ENCODE measurements around the gene EHD2.
"Not testable (repeated sequence)": the region's sequence is repeated elsewhere in the genome, so short reads cannot be mapped to it uniquely, and the experiment has no call there.

The EHD2 gene

DNA sequence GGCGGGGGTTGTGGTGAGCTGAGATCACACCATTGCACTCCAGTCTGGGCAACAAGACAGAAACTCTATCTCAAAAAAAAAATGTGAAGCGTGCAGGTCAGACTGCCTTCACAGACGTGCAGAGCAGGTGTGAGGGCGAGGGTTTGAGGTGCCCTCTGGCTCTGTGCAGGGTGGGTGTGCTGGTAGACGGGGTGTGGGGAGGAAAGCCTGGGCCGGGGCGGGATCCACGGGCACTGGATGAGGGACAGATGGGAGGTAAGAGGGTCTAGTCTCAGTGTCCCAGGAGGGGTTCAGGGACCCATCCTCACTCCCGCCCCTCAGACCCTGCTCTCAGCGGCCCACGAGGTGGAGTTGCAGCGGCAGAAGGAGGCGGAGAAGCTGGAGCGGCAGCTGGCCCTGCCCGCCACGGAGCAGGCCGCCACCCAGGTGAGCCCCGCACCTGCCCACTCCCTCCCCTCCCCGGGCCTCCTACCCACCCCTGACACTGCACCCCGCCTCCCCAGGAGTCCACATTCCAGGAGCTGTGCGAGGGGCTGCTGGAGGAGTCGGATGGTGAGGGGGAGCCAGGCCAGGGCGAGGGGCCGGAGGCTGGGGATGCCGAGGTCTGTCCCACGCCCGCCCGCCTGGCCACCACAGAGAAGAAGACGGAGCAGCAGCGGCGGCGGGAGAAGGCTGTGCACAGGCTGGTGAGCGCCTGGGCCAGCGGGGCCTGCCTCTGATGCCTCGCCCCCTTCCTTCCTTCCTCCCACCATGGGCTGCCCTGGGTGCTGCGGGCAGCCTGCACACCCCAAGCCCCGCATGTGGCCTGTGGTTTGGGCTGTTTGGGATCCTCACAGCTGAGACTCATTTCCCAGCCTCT lies 41.2 kb downstream of the EHD2 start:
- DNase-seq, result no peak

DNA sequence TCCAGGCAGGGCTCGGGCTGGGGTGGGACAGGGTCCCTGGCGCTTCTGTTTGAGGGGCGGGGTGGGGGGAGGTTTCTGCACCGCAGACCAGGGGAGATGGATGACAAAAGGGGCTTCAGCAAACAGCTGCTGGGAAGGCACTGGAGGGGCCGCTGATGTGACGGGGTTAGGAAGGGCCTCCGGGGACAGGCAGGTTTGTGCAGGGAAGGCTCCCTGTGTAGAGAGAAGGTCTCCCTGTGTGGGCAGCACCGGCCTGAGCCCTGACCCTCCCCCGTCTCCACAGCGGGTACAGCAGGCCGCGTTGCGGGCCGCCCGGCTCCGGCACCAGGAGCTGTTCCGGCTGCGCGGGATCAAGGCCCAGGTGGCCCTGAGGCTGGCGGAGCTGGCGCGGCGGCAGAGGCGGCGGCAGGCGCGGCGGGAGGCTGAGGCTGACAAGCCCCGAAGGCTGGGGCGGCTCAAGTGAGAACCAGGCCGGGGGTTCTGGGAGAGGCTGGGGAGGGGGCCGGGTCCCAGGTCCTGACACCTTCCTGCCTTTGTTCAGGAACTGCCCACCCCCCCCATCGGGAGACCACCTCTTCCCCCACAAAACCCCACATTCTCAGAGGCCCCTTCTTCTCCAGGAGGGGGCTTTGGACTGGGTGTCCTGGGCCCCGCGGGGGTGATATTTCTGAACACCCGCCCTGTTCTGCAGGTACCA lies 42.0 kb downstream of the EHD2 start:
- no peak for DNase-seq

DNA sequence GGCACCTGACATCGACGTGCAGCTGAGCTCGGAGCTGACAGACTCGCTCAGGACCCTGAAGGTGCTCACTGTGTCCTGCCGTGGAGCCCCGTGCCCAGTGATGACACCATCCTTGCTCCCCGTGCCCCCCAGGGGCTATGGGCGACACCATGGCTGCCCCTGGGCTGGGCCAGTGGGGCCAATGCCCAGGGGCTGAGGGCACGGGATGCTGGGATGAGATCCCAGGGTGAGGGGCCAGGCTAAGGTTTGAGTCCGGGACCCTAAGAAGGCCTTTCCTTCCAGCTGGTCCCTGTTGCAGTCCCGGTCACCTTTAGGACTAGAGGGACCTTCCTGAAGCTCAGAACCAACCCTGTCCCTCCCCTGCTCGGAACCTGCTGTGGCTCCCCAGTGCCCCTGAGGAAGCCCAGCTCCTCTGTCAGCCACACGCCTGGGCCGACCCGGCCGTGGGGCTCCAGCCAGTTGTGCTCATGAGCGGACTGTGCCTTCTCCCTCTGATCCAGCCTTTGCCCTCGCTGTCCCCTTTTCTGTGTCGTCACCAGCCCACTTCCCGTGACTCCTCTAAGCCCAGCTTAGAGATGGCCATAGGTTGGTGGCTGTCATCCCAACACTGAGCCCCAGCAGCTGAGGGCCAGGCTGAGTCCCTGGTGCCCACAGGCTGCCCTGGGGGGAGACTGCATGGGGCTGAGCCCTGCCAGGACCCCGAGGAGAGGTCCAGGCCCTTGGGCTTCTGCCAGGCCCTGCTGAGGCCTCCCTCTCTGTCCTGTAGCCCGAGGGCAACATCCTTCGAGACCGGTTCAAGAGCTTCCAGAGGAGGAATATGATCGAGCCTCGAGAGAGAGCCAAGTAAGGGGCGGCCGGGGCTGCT lies 42.8 kb downstream of the EHD2 start:
- no peak for DNase-seq

DNA sequence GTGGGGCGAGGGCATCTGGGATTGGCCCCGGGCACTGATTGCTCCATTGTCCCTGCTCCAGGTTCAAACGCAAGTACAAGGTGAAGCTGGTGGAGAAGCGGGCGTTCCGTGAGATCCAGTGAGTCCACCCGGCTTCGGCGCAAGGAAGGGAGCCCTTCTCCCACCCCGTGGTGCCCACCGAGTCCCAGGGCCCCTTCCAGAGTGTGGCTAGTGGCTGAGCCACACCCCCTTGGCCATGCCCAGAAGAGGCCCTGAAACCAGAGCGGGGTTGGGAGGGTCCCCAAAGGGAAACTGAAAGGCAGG lies 43.4 kb downstream of the EHD2 start:
- DNase-seq, result no peak

DNA sequence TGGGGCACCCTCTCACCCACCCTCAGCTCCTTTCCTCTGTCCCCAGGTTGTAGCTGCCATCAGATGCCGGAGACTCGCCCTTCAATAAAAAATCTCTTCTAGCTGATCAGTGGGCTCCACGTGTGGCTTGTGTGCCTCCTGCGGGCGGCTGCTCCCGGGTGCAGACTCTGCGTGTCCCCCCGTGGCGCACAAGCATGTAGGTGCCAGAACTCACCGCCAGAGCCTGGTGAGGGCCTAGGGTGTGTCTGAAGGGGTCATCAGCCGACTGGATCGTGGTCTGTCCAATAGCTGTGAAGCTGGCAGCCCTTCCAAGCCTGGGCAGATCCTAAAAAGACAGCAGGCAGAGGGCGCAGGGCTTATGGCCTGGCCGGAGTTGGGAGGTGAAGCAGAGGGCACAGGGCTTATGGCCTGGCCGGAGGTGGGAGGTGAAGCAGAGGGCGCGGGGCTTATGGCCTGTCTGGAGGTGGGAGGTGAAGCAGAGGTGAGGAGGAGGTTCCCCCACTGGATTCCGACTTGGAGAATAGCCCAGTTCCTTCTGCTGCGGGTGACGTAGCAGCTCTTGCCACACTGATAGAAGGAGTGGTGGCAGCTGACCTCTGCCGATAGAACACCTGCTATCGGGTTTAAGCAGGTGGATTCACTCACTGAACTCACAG lies 43.9 kb downstream of the EHD2 start:
- DNase-seq, result no peak

DNA sequence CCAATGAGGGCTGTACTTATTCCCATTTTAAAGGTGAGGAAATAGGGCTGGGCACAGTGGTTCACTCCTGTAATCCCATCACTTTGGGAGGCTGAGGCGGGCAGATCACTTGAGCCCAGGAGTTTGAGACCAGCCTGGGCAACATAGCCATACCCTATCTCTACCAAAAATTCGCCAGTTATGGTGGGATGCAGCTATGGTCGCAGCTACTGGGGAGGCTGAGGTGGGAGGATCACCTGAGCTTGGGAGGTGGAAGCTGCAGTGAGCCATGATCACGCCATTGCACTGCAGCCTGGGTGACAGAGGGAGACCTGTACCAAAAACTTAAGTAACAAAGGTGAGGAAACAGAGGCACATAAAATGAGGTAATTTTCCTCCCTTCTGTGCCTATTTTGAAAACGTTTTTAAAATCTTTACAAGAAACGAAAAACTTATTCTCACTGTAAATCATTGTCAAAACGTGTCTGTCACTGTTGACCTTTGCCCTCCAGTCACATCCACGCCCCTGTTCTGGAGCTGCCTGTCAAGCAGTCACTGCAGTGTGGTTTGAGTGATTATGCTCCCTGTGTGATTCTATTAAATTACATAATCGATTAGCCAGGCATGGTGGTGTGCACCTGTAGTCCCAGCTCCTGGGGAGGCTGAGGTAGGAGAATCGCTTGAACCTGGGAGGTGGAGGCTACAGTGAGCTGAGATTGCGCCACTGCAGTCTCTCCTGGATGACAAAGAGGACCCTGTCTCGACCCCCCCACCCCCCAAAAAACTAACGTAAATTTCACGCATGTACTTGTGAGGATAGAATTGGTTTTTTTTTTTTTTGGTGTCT lies 44.6 kb downstream of the EHD2 start:
- no peak for DNase-seq

DNA sequence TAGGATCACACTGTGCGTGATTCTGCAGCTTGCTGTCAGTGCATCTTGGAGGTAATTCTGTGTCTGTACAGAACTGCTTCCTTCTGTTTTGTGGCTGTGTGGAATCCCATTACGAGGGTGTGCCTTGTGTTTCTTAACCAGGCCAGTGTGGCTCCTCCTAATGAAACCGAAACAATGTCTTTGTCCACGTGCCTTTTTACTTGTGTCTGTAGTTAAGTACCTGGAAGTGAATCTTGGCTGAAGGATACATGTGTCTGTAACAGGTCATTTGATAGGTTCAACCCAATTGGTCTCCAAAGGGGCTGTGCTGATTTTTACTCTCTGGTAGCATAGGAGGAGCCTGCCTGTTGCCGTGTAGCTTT lies 45.2 kb downstream of the EHD2 start:
- no peak for DNase-seq

DNA sequence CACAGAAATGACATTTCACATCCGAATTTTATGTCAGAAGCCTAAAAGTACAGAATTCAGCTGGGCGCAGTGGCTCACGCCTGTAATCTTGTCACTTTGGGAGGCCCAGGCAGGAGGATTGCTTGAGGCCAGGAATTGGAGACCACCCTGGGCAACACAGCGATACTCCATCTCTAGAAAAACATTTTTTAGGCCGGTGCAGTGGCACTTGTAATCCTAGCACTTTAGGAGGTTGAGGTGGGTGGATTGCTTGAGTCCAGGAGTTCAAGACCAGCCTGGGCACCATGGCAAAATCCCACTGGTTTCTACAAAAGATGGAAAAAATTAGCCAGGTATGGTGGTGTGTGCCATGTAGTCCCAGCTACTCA lies 47.4 kb downstream of the EHD2 start:
- no peak for DNase-seq

DNA sequence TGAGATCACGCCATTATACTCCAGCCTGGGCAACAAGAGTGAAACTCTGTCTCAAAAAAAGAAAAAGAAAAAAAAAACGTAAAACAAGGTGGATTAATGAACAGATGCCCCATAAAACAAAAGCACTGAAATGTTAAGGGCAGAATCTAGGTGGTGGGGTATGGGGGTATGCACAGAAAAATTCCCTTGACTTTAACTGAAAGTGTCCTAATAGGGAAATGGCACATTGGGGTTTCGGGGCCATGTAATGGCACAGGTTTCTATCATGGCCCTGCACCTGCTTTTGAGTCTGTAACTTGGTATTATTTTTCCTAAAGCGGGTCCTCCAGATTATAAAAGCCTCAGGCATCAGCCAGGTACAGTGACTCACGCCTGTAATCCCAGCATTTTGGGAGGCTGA lies 48.3 kb downstream of the EHD2 start:
- DNase-seq, result no peak

DNA sequence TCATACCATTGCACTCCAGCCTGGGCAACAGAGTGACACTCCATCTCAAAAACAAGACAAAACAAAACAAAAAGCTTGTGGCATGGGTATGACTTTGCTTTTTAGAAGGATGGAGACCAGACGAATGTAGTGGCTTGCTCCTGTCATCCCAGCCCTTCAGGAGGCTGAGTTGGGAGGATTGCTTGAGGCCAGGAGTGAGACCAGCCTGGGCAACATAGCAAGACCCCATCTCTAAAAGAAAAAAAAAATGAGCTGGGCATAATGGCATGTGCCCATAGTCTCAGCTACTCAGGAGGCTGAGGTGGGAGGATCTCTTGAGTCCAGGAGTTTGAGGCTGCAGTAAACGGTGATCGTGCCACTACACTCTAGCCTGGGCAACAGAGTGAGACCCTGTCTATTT lies 48.9 kb downstream of the EHD2 start:
- DNase-seq, result no peak

DNA sequence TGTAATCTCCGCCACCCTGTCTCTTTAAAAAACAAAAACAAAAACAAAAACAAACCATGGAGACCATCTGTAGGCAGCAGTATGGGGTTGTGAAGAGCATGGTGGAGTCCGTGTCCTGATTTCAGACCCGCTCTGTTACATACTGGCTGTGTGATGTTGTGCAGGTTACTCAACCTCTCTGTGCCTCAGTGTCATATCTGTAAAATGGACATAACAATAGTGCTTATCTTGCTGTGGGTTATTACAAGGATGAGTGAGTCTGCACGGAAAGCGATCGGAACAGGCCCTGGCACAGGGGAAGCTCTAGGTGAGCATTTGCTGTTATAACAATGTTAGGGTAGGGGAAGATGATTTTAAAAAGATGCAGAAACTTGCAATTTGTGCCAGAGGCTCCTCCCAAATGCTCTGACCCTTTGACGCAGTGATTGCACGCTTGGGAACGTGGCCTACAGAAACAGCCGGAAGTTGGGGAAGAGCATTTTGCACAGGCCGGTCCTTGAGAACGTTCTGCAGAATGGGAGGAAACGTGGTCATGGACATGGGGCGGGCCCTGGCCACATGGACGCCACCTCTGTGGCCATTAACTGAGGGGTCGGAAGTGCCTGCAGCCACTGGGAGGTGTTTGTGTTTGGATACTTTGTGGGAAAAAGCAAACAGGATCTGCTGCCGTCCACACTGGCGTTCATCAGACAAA lies 49.5 kb downstream of the EHD2 start:
- no peak for DNase-seq

DNA sequence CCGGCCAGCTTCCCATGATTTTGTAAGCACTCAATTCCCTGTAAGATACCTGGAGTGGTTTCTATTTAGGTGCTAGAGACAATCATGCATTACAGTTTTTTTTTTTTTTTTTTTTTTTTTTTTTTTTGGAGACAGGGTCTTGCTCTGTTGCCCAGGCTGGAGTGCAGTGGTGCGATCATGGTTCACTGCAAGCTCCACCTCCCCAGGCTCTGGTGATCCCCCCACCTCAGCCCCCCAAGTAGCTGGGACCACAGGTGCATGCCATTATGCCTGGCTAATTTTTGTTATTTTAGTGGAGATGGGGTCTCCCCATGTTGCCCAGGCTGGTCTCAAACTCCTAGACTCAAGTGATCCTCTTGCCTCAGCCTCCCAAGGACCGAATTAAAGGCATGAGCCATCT lies 51.5 kb downstream of the EHD2 start:
- DNase-seq, result not testable (repeated sequence)

DNA sequence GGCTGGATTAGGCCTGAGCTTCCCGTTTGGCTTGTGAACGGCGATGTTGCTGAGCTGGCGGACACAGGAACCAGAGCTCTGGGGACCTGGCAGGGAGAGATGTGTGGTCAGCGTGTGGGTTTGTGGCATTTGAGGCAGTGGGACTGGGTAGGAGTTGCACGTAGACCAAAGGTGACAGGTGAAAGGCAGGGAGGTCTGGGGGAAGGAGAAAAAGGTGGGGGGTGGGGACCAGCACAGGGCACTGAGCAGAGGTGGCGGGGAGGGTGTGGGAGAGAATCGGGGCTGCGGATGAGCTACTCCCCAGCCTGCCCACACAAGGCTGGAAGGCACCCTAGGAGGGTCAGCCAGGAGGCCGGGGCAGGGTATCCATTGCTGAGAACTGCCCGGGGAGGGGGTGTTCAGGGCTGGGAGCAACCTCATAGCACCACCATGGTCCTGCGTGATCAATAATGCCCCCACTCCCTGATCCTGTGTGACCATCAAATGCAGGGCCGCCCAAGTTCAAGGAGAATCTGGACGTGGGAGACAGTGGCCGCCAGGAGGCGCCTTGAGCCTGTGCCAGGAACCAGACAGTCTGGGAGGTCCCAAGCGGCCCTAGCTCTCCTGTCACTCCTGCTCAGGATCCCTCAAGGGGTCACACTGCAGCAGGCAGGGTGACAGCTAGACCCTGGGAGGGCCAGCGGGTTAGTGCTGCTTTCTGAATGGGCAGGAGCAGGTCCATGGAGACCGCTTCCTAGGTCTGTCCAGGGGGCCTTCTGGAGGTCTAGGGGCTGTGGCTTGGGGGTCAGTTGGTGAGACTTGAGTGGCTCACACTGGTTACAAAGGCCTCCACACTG lies 52.5 kb downstream of the EHD2 start:
- DNase-seq, result no peak

DNA sequence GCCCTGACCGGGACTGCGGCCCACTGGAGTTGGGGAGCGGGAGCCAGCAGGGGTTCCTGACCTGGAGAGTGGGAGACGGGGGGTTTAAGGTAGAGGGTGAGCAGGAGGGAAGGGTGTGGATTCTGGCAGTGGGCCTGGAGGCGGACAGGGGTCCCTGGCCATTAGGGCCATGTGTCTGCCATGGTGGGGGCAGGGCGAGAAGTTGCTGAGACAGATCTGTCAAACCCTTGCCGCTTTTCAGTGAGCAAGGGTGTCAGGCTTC lies 53.1 kb downstream of the EHD2 start:
- no peak for DNase-seq

DNA sequence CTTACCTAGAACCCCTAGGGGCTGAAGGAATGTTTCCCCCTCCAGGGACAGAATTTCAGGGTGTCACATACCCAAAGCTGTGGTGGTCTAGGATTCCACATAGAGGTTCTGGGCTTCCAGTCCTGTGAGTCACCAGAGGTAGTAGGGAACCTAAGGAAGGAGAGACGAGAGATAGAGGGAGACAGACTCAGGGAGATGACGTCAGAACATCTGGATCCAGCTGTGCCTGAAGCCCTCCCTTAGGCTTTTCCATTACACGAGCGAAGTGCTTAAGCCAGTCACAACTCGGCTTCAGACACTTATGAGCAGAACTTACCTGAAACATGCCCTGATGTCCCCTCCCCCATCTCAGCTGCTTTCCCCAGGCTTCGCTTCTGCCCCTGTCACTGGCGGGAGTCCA lies 53.4 kb downstream of the EHD2 start:
- DNase-seq, result no peak

DNA sequence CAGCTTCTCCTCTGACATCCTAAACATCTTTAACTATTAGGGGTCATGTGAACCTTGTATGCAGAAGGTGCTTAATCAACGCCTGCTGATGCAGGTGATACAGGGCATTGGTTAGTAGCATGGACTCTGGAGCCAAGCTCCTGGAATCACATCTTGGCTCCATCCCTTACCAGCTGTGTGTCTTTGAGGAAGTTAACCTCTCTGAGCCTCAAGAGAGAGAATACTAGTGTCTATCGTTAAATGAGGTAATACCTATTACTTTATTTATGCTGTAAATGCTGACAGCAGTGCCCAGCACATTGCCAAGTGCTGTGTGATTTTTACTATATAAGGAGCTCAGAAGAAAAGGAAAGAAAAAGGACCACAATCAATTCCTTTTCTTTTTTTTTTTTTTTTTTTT lies 54.1 kb downstream of the EHD2 start:
- DNase-seq, result no peak

DNA sequence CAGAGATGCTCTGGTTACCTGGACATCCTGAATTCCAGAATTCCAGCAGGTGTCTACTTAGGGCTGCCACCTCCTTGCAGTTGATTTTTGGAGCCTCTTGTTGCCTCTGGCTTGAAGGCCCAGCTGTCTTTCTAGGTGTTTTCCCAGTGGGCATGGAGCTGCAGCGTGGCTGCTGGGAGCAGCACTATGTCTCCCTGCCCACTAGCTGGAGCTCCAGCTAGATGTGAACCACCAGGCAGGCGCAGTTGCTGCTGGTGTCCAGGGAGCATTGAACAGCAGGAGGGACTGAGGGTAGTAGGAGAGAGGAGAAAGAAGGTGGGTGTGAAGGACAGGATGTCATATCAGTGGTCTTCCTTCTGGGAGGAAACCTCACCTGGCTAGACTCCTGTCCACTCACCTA lies 55.4 kb downstream of the EHD2 start:
- no peak for DNase-seq

DNA sequence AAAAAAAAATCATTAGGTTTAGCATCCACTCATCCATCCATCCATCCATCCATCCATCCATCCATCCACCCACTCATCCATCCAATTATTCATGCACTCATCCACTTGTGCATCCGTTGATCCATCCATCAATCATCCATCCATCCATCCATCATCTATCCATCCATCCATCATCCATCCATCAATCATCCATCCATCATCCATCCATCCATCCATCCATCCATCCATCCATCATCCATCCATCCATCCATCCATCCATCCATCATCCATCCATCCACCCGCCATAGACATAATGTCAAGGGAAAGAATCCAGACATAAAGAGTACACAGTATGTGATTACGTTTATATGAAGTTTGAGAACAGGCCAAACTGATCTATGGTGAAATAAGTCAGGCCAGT lies 56.3 kb downstream of the EHD2 start:
- DNase-seq, result no peak

DNA sequence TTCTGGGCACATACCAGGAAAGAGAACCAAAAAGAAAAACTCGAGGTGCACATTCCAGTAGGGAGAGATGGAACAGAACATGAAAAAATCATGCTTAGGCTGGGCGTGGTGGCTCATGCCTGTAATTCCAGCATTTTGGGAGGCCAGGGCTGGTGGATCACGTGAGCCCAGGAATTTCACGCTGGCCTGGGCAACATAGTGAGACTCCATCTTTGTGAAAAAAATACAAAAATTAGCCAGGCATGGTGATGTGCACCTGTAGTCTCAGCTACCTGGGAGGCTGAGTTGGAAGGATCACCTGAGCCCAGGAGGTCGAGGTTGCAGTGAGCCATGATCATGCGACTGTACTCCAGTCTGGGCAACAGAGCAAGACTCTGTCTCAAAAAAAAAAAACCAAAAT lies 58.1 kb downstream of the EHD2 start:
- DNase-seq, result not testable (repeated sequence)

DNA sequence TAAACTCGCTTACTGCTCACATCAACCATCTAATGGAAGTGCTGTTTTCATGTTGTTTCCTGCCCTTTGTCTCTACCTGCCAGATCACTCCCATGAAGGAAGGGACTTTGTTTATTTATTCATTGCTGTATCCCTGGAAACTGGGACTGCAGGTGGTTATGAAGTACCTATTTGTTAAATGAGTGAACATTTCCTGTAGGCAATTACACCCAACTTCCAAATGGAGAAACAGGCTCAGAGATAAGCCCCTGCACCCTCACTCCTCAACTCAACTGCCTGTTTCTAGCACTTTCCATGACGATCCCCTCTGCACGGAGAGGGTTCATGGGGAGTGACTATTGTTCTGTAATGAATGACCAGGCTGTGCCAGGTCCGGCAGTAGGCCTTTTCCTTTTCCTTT lies 63.3 kb downstream of the EHD2 start:
- no peak for DNase-seq
